Gastrocnemius medialis (tissue), 4 donors: Measurements from ENCODE around the gene GGA2.

Source experiments
- CTCF ChIP-seq, 5 experiments: fragments of 450-650 bp in 3 of 5; fragments of 200-600 bp in 2 of 5; sonication (generic) in 2 of 5; IDR thresholded peaks in 4 of 5; conservative IDR thresholded peaks in 1 of 5; 1 replicate in 4 of 5; 2 replicates in 1 of 5; pipeline ENCODE4 v1.5.1; 2016 to 2019; ENCODE audit warnings: antibody characterized with exemption in 5 of 5, mild to moderate bottlenecking in 3 of 5, moderate library complexity in 3 of 5
- POLR2A ChIP-seq, 2 donors: fragments of 450-650 bp; IDR thresholded peaks; one replicate each; pipeline ENCODE4 v1.6.1; 2017; ENCODE audit warnings: antibody characterized with exemption in 2 of 2, mild to moderate bottlenecking in 2 of 2, moderate library complexity in 2 of 2

- TF ChIP-seq CTCF (IDR thresholded peaks at IDR 0.05 in 4 of 5, conservative IDR thresholded peaks at IDR 0.05 in 1 of 5) = no peak
- TF ChIP-seq POLR2A (IDR thresholded peaks at IDR 0.05) = no peak
These were observed 13.6 kb upstream of the GGA2 start for GRCh38 chr16:23523876-23524385.
